Measurements from ENCODE around the gene TNFAIP6.

GRCh38 chr2:151403914-151404313 lies 46.5 kb downstream of the TNFAIP6 start:
- no peak for TF ChIP-seq CTCF (IDR thresholded peaks at IDR 0.05)
- no peak for TF ChIP-seq POLR2A (IDR thresholded peaks at IDR 0.05)

Data from breast epithelium (tissue), 3 donors.